MM.1S (cell line): ENCODE measurements around the gene MYF6.

Source experiments
- DNase-seq: peaks from one replicate; pipeline ENCODE4 v3.0.0-alpha.2; 2015
- H2AFZ ChIP-seq: fragments of 300-600 bp; sonication (generic); 2 replicates; pipeline ENCODE4 v1.6.0; 2016; ENCODE audit warnings: antibody characterized with exemption, low read length
- H3F3A ChIP-seq: fragments of 300-600 bp; sonication (generic); 2 replicates; pipeline ENCODE4 v1.6.1; 2016; ENCODE audit warnings: mild to moderate bottlenecking, antibody characterized with exemption, low read length, moderate library complexity, mixed read lengths; ENCODE audit not compliant: insufficient read depth
- H3K27ac ChIP-seq: fragments of 300-600 bp; sonication (generic); 2 replicates; pipeline ENCODE4 v1.5.1; 2016; ENCODE audit warnings: mild to moderate bottlenecking, low read length
- H3K27me3 ChIP-seq: fragments of 300-600 bp; sonication (generic); replicated peaks from 2 replicates; pipeline ENCODE4 v1.6.0; 2016; ENCODE audit warnings: low read length; ENCODE audit not compliant: insufficient read depth
- H3K36me3 ChIP-seq: fragments of 300-600 bp; sonication (generic); replicated peaks from 2 replicates; pipeline ENCODE4 v1.6.1; 2016; ENCODE audit warnings: mild to moderate bottlenecking, low read length, mixed read lengths; ENCODE audit not compliant: insufficient read depth
- H3K4me1 ChIP-seq: fragments of 300-600 bp; sonication (generic); 2 replicates; pipeline ENCODE4 v1.6.1; 2016; ENCODE audit warnings: low read length, mixed read lengths
- H3K4me2 ChIP-seq: fragments of 300-600 bp; sonication (generic); 2 replicates; pipeline ENCODE4 v1.6.0; 2016; ENCODE audit warnings: low read depth, low read length
- H3K4me3 ChIP-seq: fragments of 300-600 bp; sonication (generic); 2 replicates; pipeline ENCODE4 v1.5.1; 2016; ENCODE audit warnings: low read length, mixed read lengths
- H3K79me2 ChIP-seq: fragments of 300-600 bp; sonication (generic); 2 replicates; pipeline ENCODE4 v1.6.1; 2016; ENCODE audit warnings: mixed run types, low read length, mixed read lengths
- H3K9ac ChIP-seq: fragments of 300-600 bp; sonication (generic); 2 replicates; pipeline ENCODE4 v1.6.1; 2016; ENCODE audit warnings: low read length, mixed read lengths
- H3K9me2 ChIP-seq: fragments of 300-600 bp; sonication (generic); replicated peaks from 2 replicates; pipeline ENCODE4 v1.6.1; 2016; ENCODE audit warnings: mild to moderate bottlenecking, low read length, mixed read lengths; ENCODE audit not compliant: insufficient read depth
- H3K9me3 ChIP-seq: fragments of 300-600 bp; sonication (generic); replicated peaks from 2 replicates; pipeline ENCODE4 v1.6.1; 2016; ENCODE audit warnings: mild to moderate bottlenecking, low read length, mixed read lengths; ENCODE audit not compliant: insufficient read depth
- H4K20me1 ChIP-seq: fragments of 300-600 bp; sonication (generic); 2 replicates; pipeline ENCODE4 v1.6.1; 2016; ENCODE audit warnings: mild to moderate bottlenecking, low read length, moderate library complexity, mixed read lengths; ENCODE audit not compliant: insufficient read depth
- CTCF ChIP-seq: fragments of 300-600 bp; sonication (generic); IDR thresholded peaks from 2 replicates; pipeline ENCODE4 v1.5.1; 2016; ENCODE audit warnings: antibody characterized with exemption, low read length, mixed read lengths
- EZH2 ChIP-seq: fragments of 300-600 bp; sonication (generic); optimal IDR thresholded peaks from 2 replicates; pipeline ENCODE3; 2017; ENCODE audit warnings: low read depth, mild to moderate bottlenecking, antibody characterized with exemption, low read length, mixed read lengths
- EZH2phosphoT487 ChIP-seq: fragments of 300-600 bp; sonication (generic); IDR thresholded peaks from 2 replicates; pipeline ENCODE4 v1.6.1; 2018; ENCODE audit warnings: antibody characterized with exemption, low read length

The MYF6 gene

GRCh38 chr12:80681786-80682185 lies 25.6 kb upstream of the MYF6 start:
- H3K79me2 ChIP-seq: no peaks in the 10 kb centered on the region
- peak overlapping the region; percentile 17; the same call in 1 of the 2 replicates for H3K4me2 ChIP-seq
- H3K4me1 ChIP-seq: peaks cover 12% of the 10 kb centered on the region; the same call in 1 of the 2 replicates
- H4K20me1 ChIP-seq: no peaks in the 10 kb centered on the region
- H3K9me3 ChIP-seq: no peaks in the 10 kb centered on the region
- no peak overlapping the region for H2AFZ ChIP-seq
- no peak overlapping the region for H3K9ac ChIP-seq
- H3K27me3 ChIP-seq: no peaks in the 10 kb centered on the region
- H3F3A ChIP-seq: no peaks in the 10 kb centered on the region
- no peak overlapping the region for H3K4me3 ChIP-seq
- H3K36me3 ChIP-seq: no peaks in the 10 kb centered on the region
- no peak overlapping the region for H3K27ac ChIP-seq
- no peaks in the 10 kb centered on the region for H3K9me2 ChIP-seq
- no peak for TF ChIP-seq CTCF
- TF ChIP-seq EZH2phosphoT487: no peak
- no peak for TF ChIP-seq EZH2
- DNase-seq: no peak

GRCh38 chr12:80684077-80684495 lies 23.3 kb upstream of the MYF6 start:
- Histone ChIP-seq H3K9ac (no peak overlapping the region), H3K4me3 (no peak overlapping the region), H3K9me3 (no peaks in the 10 kb centered on the region), H3F3A (no peaks in the 10 kb centered on the region), H2AFZ (no peak overlapping the region), H3K36me3 (no peaks in the 10 kb centered on the region), H3K4me2 (no peak overlapping the region), H3K79me2 (no peaks in the 10 kb centered on the region), H3K27ac (no peak overlapping the region), H4K20me1 (no peaks in the 10 kb centered on the region), H3K9me2 (no peaks in the 10 kb centered on the region), H3K27me3 (no peaks in the 10 kb centered on the region), H3K4me1 (peaks cover 12% of the 10 kb centered on the region; the same call in 1 of the 2 replicates)
- DNase-seq: no peak
- TF ChIP-seq CTCF: no peak
- no peak for TF ChIP-seq EZH2
- no peak for TF ChIP-seq EZH2phosphoT487

- Histone ChIP-seq H3K9me2 (no peaks in the 10 kb centered on the region), H3K27me3 (no peaks in the 10 kb centered on the region), H3K4me1 (no peaks in the 10 kb centered on the region), H3K79me2 (no peaks in the 10 kb centered on the region), H2AFZ (no peak overlapping the region), H3K4me2 (no peak overlapping the region), H3K9ac (no peak overlapping the region), H3K4me3 (no peak overlapping the region), H3K9me3 (no peaks in the 10 kb centered on the region), H4K20me1 (no peaks in the 10 kb centered on the region), H3K36me3 (no peaks in the 10 kb centered on the region), H3K27ac (no peak overlapping the region), H3F3A (no peaks in the 10 kb centered on the region)
- DNase-seq: no peak
- TF ChIP-seq EZH2phosphoT487 (no peak), CTCF (no peak), EZH2 (no peak)
These were observed 17.3 kb upstream of the MYF6 start for GRCh38 chr12:80690090-80690489.
